IMR-90 (cell line): ENCODE data around the gene ABCA12. TPM values are rescaled to one million over a fixed set of nuclear protein-coding genes. Genes with fewer than 3 reads are reported as not detected.

ENCODE experiments used
- ATAC-seq: fragments of 200-7000 bp; cut with Tn5 transposase; 2 replicates; pipeline ENCODE4 v1.9.1; 2020; ENCODE audit warnings: low read depth, mild to moderate bottlenecking, moderate library complexity
- BruUV-seq: library from RNA; stranded (reverse); fragments of 400-500 nt; replicated peaks from 2 replicates; lab custom pipeline; 2021; lab: Mats Ljungman, UMichigan
- CTCF ChIA-PET: fragments of 300-600 bp; formaldehyde crosslinking; extraction: SDS; loops from one replicate; lab custom pipeline; 2021; ENCODE audit warnings: antibody characterized with exemption; lab: Yijun Ruan, JAX
- POLR2A ChIA-PET: fragments of 300-600 bp; sonication (Branson Sonifier 250); formaldehyde crosslinking; loops from one replicate; lab custom pipeline; 2022; ENCODE audit warnings: antibody characterized with exemption; ENCODE audit not compliant: unreplicated experiment; lab: Charles Lee
- DNase-seq: peaks from one replicate; pipeline ENCODE4 v3.0.0; 2013
- H2AFZ ChIP-seq: replicated peaks from 2 replicates; pipeline ENCODE3; 2013; ENCODE audit warnings: low read length, mild to moderate bottlenecking; ENCODE audit not compliant: poor library complexity
- H2AK5ac ChIP-seq: 2 replicates; pipeline ENCODE4 v1.6.1; 2013; ENCODE audit warnings: low read depth, low read length, inconsistent platforms
- H2AK9ac ChIP-seq: replicated peaks from 2 replicates; pipeline ENCODE3; 2013; ENCODE audit warnings: mild to moderate bottlenecking, low read depth, low read length, moderate library complexity; ENCODE audit not compliant: poor library complexity
- H2BK120ac ChIP-seq: 2 replicates; pipeline ENCODE4 v1.6.1; 2013; ENCODE audit warnings: low read depth, low read length, inconsistent platforms
- H2BK15ac ChIP-seq: 3 replicates; pipeline ENCODE4 v1.6.1; 2013; ENCODE audit warnings: low read depth, low read length, inconsistent platforms
- H2BK20ac ChIP-seq: 2 replicates; pipeline ENCODE4 v1.6.1; 2013; ENCODE audit warnings: low read depth, mild to moderate bottlenecking, inconsistent platforms, low read length, moderate library complexity
- H2BK5ac ChIP-seq: 2 replicates; pipeline ENCODE4 v1.6.1; 2013; ENCODE audit warnings: mild to moderate bottlenecking, low read depth, low read length, inconsistent platforms; ENCODE audit not compliant: poor library complexity, severe bottlenecking
- H3K14ac ChIP-seq: replicated peaks from 2 replicates; pipeline ENCODE4 v1.6.1; 2013; ENCODE audit warnings: low read depth, low read length, inconsistent platforms
- H3K18ac ChIP-seq: 2 replicates; pipeline ENCODE4 v1.6.1; 2013; ENCODE audit warnings: low read depth, low read length, control low read depth
- H3K23ac ChIP-seq: 2 replicates; pipeline ENCODE4 v1.6.1; 2013; ENCODE audit warnings: low read depth, low read length, inconsistent platforms
- H3K27ac ChIP-seq: 2 replicates; pipeline ENCODE4 v1.5.1; 2013; ENCODE audit warnings: mild to moderate bottlenecking, control low read depth, low read length; ENCODE audit not compliant: insufficient read depth
- H3K27me3 ChIP-seq: 2 replicates; pipeline ENCODE4 v1.6.1; 2013; ENCODE audit warnings: low read length; ENCODE audit not compliant: control insufficient read depth, insufficient read depth
- H3K36me3 ChIP-seq: 2 replicates; pipeline ENCODE4 v1.6.1; 2013; ENCODE audit warnings: low read length, mixed read lengths; ENCODE audit not compliant: control insufficient read depth, insufficient read depth
- H3K4ac ChIP-seq: 2 replicates; pipeline ENCODE4 v1.6.1; 2013; ENCODE audit warnings: low read depth, low read length, inconsistent platforms
- H3K4me1 ChIP-seq: 2 replicates; pipeline ENCODE4 v1.6.1; 2013; ENCODE audit warnings: low read length, mixed read lengths; ENCODE audit not compliant: control insufficient read depth, insufficient read depth
- H3K4me2 ChIP-seq: 2 replicates; pipeline ENCODE4 v1.6.1; 2013; ENCODE audit warnings: low read depth, mild to moderate bottlenecking, control low read depth, low read length, moderate library complexity
- H3K4me3 ChIP-seq: 2 replicates; pipeline ENCODE4 v1.5.1; 2013; ENCODE audit warnings: low read depth, mild to moderate bottlenecking, control low read depth, low read length, moderate library complexity; ENCODE audit not compliant: insufficient read depth
- H3K56ac ChIP-seq: 2 replicates; pipeline ENCODE4 v1.6.1; 2013; ENCODE audit warnings: low read length, inconsistent platforms; ENCODE audit not compliant: insufficient read depth; ENCODE audit errors: extremely low read depth
- H3K79me1 ChIP-seq, 2 experiments: 2 replicates each; pipeline ENCODE4 v1.6.1; 2013; ENCODE audit warnings: low read length in 2 of 2, inconsistent platforms in 1 of 2, low read depth in 1 of 2
- H3K9ac ChIP-seq: 2 replicates; pipeline ENCODE4 v1.6.1; 2013; ENCODE audit warnings: low read depth, low read length, control low read depth
- H3K9me1 ChIP-seq: 2 replicates; pipeline ENCODE4 v1.6.1; 2013; ENCODE audit warnings: low read length, inconsistent platforms; ENCODE audit not compliant: insufficient read depth
- H3K9me3 ChIP-seq: 2 replicates; pipeline ENCODE4 v1.6.1; 2013; ENCODE audit warnings: low read length; ENCODE audit not compliant: control insufficient read depth, insufficient read depth
- H4K20me1 ChIP-seq: 2 replicates; pipeline ENCODE4 v1.6.1; 2013; ENCODE audit warnings: low read length, inconsistent platforms; ENCODE audit not compliant: insufficient read depth
- H4K5ac ChIP-seq: 2 replicates; pipeline ENCODE4 v1.6.1; 2013; ENCODE audit warnings: mild to moderate bottlenecking, low read depth, low read length, control low read depth
- H4K8ac ChIP-seq, 2 experiments: 2 replicates each; pipeline ENCODE4 v1.6.1; 2013; ENCODE audit warnings: low read depth in 2 of 2, low read length in 2 of 2, control low read depth in 1 of 2, inconsistent platforms in 1 of 2
- H4K91ac ChIP-seq: 2 replicates; pipeline ENCODE4 v1.6.1; 2013; ENCODE audit warnings: low read depth, low read length, inconsistent platforms; ENCODE audit not compliant: insufficient read depth
- BHLHE40 ChIP-seq: fragments of 150-350 bp; IDR thresholded peaks from 2 replicates; pipeline ENCODE4 v1.6.1; 2016; ENCODE audit warnings: mild to moderate bottlenecking, low read depth, low read length
- CEBPB ChIP-seq: IDR thresholded peaks from 2 replicates; pipeline ENCODE4 v1.6.1; 2012; ENCODE audit warnings: low read depth, low read length, improper control_type of control experiment
- CTCF ChIP-seq: conservative IDR thresholded peaks from 2 replicates; pipeline ENCODE4 v1.5.1; 2012; ENCODE audit warnings: mild to moderate bottlenecking, low read depth, low read length, improper control_type of control experiment
- FOS ChIP-seq: fragments of 150-350 bp; IDR thresholded peaks from 2 replicates; pipeline ENCODE4 v1.6.1; 2016; ENCODE audit warnings: low read depth, low read length
- MAFK ChIP-seq: IDR thresholded peaks from 2 replicates; pipeline ENCODE4 v1.6.1; 2012; ENCODE audit warnings: low read depth, low read length, improper control_type of control experiment
- MAZ ChIP-seq: IDR thresholded peaks from 2 replicates; pipeline ENCODE4 v1.6.1; 2012; ENCODE audit warnings: low read depth, mild to moderate bottlenecking, low read length, improper control_type of control experiment, moderate library complexity, borderline replicate concordance
- MXI1 ChIP-seq: IDR thresholded peaks from 2 replicates; pipeline ENCODE4 v1.6.1; 2012; ENCODE audit warnings: low read depth, mild to moderate bottlenecking, low read length, moderate library complexity, borderline replicate concordance
- POLR2A ChIP-seq: IDR thresholded peaks from 2 replicates; pipeline ENCODE4 v1.6.1; 2012; ENCODE audit warnings: mild to moderate bottlenecking, low read depth, low read length
- RAD21 ChIP-seq: IDR thresholded peaks from 2 replicates; pipeline ENCODE4 v1.6.1; 2012; ENCODE audit warnings: low read length, improper control_type of control experiment
- RCOR1 ChIP-seq: IDR thresholded peaks from 2 replicates; pipeline ENCODE4 v1.6.1; 2012; ENCODE audit warnings: mild to moderate bottlenecking, low read length, improper control_type of control experiment; ENCODE audit not compliant: insufficient replicate concordance
- RFX5 ChIP-seq: IDR thresholded peaks from 2 replicates; pipeline ENCODE4 v1.8.0; 2012; ENCODE audit warnings: low read depth, mild to moderate bottlenecking, low read length, moderate library complexity
- USF2 ChIP-seq: fragments of 150-350 bp; IDR thresholded peaks from 2 replicates; pipeline ENCODE4 v1.6.1; 2017; ENCODE audit warnings: mild to moderate bottlenecking, antibody characterized with exemption, low read length, low read depth
- WGBS, 2 experiments: methylation state at CpG; one replicate each; pipeline versions ENCODE4 v1.1.5 to v1.1.7; 2013; ENCODE audit warnings: missing lambda C conversion rate in 2 of 2; ENCODE audit not compliant: insufficient read length in 1 of 2; ENCODE audit errors: extremely low coverage in 2 of 2; 5-methylcytosine and 5-hydroxymethylcytosine counted together
- dilution Hi-C: fragments of 300-500 bp; cut with HindIII; formaldehyde crosslinking; loops from one replicate; pipeline ENCODE4 v1.14.3; 2018; ENCODE audit warnings: low sequenced_read_pairs; ENCODE audit not compliant: unreplicated experiment
- in situ Hi-C: fragments of 300-500 bp; cut with MboI; formaldehyde crosslinking; loops from 3 replicates; pipeline ENCODE4 v1.14.3; 2019; ENCODE audit warnings: low sequenced_read_pairs, inconsistent platforms, mixed read lengths
- intact Hi-C: fragments of 100-400 bp; cut with micrococcal nuclease; formaldehyde crosslinking; loops from 2 replicates; pipeline ENCODE4 v1.10.0; 2022
- polyA plus RNA-seq, 3 experiments: library from polyadenylated mRNA; depleted of rRNA; stranded (reverse); fragments of >200 nt; gene quantifications; 2 replicates each; pipeline ENCODE4 v1.2.3, GENCODE V29; 2012; ENCODE audit warnings: low replicate concordance in 1 of 3
- total RNA-seq: library from RNA; depleted of rRNA; stranded (reverse); fragments of >200 nt; gene quantifications from 2 replicates; pipeline ENCODE4 v1.2.3, GENCODE V29; 2012

Gene ABCA12
- total and polyA plus RNA-seq, 2 of the 4 experiments (the other 2 are of a cell fraction) = under 0.01 TPM; not detected in 1

DNA sequence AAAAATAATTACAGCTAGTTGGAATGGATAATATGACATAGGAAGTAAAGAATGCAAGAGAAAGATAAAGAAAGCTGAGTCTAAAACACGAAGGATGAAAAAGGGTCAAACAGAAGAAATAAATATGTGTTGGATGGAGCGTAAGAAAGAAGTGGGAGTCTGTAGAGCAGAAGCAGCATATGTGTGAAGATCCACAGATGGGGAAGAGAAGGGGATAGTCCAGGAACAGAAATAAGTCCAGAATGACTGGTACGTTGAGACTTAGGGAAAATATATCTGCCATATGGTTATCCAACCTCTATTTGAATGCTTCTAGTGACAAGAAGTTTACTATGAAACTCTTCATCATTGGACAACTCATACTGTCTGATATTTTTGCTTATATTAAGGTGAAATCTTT is 18.0 kb downstream of the ABCA12 start:
- CTCF ChIA-PET = interaction anchor here (0.6 kb wide), 1 partner anchor 150 kb away, joined by 3 read pairs; no protein-coding TSS in a partner anchor
- H4K91ac ChIP-seq = no peak overlapping the region
- H3K23ac ChIP-seq = no peak overlapping the region
- H2AFZ ChIP-seq = no peak overlapping the region
- dilution Hi-C loops (no loop called here), in situ Hi-C loops (no loop called here), intact Hi-C loops (no loop called here)
- no peaks in the 10 kb centered on the region for H3K9me1 ChIP-seq
- no peak overlapping the region for H2BK20ac ChIP-seq
- H3K18ac ChIP-seq = no peak overlapping the region
- no peak overlapping the region for H3K9ac ChIP-seq
- H2BK120ac ChIP-seq = no peak overlapping the region
- DNase-seq = no peak
- no peak for ATAC-seq
- no peaks in the 10 kb centered on the region for H3K9me3 ChIP-seq
- POLR2A ChIA-PET = no interaction called here
- no peak overlapping the region for H3K4me3 ChIP-seq
- TF ChIP-seq MAFK (no peak), RCOR1 (no peak), BHLHE40 (no peak), MXI1 (no peak), MAZ (no peak), RAD21 (no peak), USF2 (no peak), POLR2A (no peak), CTCF (no peak), FOS (no peak), CEBPB (no peak), RFX5 (no peak)
- no peak overlapping the region for H4K8ac ChIP-seq
- no peak overlapping the region for H3K14ac ChIP-seq
- no peaks in the 10 kb centered on the region for H4K20me1 ChIP-seq
- H4K5ac ChIP-seq = no peak overlapping the region
- no peak overlapping the region for H2BK15ac ChIP-seq
- no peak overlapping the region for H2BK5ac ChIP-seq
- H3K56ac ChIP-seq = no peak overlapping the region
- BruUV-seq = no TSS peak
- H2AK9ac ChIP-seq = no peak overlapping the region
- no peaks in the 10 kb centered on the region for H3K4me1 ChIP-seq
- no peaks in the 10 kb centered on the region for H3K79me1 ChIP-seq
- no peak overlapping the region for H3K4me2 ChIP-seq
- H2AK5ac ChIP-seq = no peak overlapping the region
- WGBS, 2 experiments = 0 to 100% methylated on average over 1 of the region's 3 CpGs
- no peaks in the 10 kb centered on the region for H3K36me3 ChIP-seq
- H3K27me3 ChIP-seq = no peaks in the 10 kb centered on the region
- H3K4ac ChIP-seq = no peak overlapping the region
- no peak overlapping the region for H3K27ac ChIP-seq
